ENCODE results near the gene SLC8A2.

GRCh38 chr19:47461876-47462275 is 9.8 kb downstream of the SLC8A2 start:
- TF ChIP-seq YY1 (IDR thresholded peaks at IDR 0.05; ENCODE audit: insufficient read depth, insufficient read length) (no peak), ZNF274 (IDR thresholded peaks at IDR 0.05; ENCODE audit: low read depth, low read length) (no peak), SUZ12 (IDR thresholded peaks at IDR 0.05; ENCODE audit: extremely low read depth, insufficient read depth, insufficient read length) (no peak)

Measured in NT2/D1 (cell line).